K562 treated with DMSO at 1 percent for 24 hours (cell line): ENCODE results near the gene SKIC3. TPM values are rescaled to one million over a fixed set of nuclear protein-coding genes. Genes with fewer than 3 reads are reported as not detected.

Experiments used
- total RNA-seq: library from RNA; unstranded; fragments of 300-600 nt; gene quantifications from 2 replicates; pipeline ENCODE4 v1.2.3, GENCODE V29; 2022; ENCODE audit warnings: low read depth; ENCODE audit not compliant: insufficient read depth

Gene SKIC3
- 17.5 and 21.9 TPM in 2 replicates for total RNA-seq

DNA sequence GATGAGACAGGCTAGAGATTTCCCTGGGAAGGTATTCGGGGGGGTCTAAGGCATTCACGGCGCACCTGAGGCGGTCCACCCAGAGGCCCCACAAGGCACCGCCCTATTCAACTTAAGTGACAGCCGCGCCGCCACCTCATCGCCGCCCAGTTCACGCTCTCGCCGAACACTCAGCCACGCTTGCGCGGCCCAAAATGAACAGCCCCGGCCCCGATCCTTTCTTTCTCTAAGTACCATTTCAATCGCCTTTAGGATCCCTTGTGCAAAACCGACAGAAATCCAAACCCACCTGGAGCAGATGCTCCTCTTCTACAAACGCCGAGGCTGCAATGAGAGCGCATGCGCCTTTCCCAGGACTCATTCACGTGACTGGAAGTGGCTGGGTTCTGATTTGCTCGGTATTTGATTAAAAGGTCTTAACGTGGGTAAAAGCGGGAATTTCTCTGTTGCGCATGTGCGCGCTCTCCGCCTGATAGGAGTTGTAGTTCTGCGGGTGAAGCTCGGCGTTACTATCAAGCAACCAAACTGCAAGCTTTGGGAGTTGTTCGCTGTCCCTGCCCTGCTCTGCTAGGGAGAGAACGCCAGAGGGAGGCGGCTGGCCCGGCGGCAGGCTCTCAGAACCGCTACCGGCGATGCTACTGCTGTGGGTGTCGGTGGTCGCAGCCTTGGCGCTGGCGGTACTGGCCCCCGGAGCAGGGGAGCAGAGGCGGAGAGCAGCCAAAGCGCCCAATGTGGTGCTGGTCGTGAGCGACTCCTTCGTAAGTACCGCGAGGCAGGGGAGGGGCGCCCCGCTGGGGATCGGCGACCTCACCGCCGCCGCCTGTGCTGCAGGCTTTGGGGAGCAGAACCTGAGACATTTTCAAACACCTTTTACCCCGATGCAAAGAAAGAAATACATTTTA is at the start of gene SKIC3, which contains the start of gene ARSK:
Gene SKIC3, minus strand, starts transcription at position 331 of the 902 bp plus-strand sequence. CDS start 7,827 bp downstream, outside the sequence.
Gene ARSK, plus strand, starts transcription at position 455 of the 902 bp plus-strand sequence. Its CDS starts 178 bp downstream, at position 633.

Other genes with a start within 250 kb of the SKIC3 start
- not detected in 2 replicates for gene FAM81B, start 163.6 kb downstream of the SKIC3 start, total RNA-seq
- 7.5 and 8.3 TPM in 2 replicates for gene ARSK, start 124 bp upstream of the SKIC3 start, total RNA-seq
- 0.13 TPM in 1 of 2 replicates, not detected in the other for gene GPR150, start 65.1 kb upstream of the SKIC3 start, total RNA-seq
- 13.9 and 17.1 TPM in 2 replicates for gene RFESD, start 91.8 kb upstream of the SKIC3 start, total RNA-seq
- gene SPATA9, start 128.0 kb upstream of the SKIC3 start, total RNA-seq = not detected in 2 replicates
- gene RHOBTB3, start 176.4 kb upstream of the SKIC3 start, total RNA-seq = 92.0 and 97.1 TPM in 2 replicates